GOT3 (cell line): ENCODE measurements around the gene NELL2.

ENCODE experiments used
- DNase-seq: peaks from one replicate; lab custom pipeline; 2025; ENCODE audit warnings: mixed read lengths; lab: John Stamatoyannopoulos, UW

Gene NELL2

GRCh38 chr12:44618946-44619345 is 257.2 kb downstream of the NELL2 start:
- no peak for DNase-seq

DNA sequence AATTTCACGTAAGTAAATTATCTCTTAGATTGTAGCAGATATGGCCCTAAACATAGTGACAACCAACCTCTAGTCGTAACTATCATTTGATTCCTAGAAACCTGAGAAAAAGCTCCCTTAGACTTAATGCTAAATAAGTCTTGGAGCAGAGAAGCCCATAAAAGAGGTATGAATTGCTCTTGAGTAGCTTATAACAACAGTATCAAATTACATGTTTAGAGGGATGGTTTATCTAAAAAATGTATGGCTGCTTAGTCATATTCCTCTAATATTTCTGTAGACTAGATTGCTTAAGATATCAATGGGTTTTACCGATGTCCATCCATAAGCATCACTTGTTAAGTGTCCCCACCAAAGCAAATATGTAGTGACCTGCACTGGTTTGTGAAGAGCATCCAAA is 259.7 kb downstream of the NELL2 start:
- DNase-seq: no peak

DNA sequence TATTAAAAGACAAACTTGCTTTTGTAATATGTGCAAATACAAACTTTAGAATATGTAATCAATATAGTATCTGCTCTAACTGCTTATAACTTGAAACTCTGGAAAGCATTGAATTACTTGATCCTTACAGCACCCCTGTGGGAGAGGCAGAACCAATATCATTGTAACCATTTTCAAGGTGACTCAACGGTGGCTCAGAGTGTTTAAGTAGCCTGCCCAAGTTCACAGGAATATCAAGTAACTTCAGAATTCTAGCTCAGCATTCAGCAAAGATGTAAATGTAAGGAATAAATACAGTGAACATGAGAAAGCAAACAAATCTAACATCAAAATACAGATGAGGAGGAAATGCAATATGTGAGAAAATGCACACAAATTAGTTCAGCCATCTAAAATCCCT is 264.6 kb downstream of the NELL2 start:
- no peak for DNase-seq

- DNase-seq: no peak
Observed at GRCh38 chr12:44603701-44604100, 272.4 kb downstream of the NELL2 start.

DNA sequence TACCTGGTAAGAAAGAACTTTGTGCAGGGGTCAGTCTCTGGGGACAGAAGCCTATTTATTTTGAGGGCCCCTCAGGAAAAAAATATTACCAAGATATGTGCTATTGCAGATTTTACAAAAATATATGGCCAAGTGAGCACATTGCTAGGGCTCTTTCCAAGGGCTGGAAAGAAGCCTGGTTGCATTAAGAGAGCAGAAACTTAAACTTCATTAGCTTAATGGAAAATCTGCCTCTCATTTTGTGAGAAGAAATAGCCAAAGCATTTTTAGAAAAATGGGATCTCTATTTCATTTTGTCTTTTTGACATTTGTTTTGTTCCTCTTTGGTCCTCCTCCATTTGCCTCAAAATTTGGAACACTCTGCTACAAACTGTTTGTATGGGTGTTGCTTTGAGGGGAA is 283.5 kb downstream of the NELL2 start:
- DNase-seq: no peak

GRCh38 chr12:44589697-44590096 is 286.4 kb downstream of the NELL2 start:
- DNase-seq: no peak

GRCh38 chr12:44588651-44589050 is 287.5 kb downstream of the NELL2 start:
- no peak for DNase-seq

DNA sequence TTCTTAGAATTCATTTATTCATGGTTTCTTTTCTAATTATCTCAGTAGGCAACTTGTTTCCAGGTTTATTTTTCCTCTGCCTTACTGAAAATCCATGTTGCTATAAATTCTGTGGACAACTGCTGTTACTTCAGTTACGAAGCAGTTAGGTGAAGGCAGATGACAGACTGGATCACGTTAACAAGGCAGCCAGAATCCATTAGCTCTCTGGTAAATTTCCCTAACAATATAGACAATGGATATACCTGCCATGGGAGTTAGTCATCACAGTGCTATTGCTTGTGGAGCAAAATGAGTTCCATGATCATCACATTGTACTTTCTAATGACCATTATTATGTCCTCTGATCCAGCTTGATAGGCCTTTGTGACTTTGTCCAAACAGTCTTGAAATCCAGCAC is 291.5 kb downstream of the NELL2 start:
- DNase-seq: no peak

DNA sequence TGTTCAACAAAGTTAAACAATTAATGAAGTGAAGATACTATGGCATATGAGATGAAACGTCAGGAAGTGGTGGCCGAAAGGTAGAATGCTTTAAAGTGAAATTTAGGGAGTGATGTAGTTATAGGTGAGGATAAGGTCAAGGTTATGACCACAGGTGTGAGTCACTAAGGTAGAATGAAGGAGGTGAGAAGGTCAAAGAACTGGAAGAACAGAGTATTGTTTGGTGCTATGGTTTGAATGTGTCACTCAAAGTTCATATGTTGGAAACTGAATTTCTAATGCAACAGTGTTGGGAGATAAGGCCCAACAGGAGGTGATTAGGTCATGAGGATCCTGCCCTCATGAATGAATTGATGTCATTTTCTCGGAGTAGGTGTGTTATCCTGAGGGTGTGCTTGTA is 293.6 kb downstream of the NELL2 start:
- DNase-seq: no peak

DNA sequence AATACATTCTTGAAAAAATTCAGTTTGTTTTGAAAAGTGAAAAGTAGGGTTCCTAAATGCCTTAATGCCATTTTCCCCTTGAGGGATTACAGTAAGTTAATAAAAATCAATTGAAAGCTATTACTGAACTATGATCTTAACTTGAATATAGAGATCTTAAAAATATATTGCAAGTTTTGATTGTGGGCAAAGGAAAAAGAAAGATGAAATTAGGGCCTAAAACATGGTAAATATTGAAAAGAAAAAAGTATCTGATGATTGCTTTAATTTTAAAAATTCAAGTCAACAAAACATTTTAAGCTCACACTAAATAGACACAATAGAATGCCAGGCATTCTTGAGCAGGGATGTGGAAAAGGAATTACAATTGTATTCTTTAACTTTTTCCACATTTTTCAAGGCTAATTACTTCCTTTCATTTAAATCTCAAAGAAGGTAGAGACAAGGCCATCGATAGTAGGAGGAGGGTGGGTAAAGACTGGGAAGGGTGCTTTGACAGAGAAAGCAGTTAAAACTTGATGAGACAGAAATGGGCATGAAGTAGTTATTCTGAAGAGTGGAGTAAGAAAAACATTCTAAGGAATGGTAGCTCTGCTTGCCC is 294.4 kb downstream of the NELL2 start:
- no peak for DNase-seq

- DNase-seq: no peak
Observed at GRCh38 chr12:44574586-44574985, 301.5 kb downstream of the NELL2 start.

- no peak for DNase-seq
Observed at GRCh38 chr12:44573723-44574122, 302.4 kb downstream of the NELL2 start.

DNA sequence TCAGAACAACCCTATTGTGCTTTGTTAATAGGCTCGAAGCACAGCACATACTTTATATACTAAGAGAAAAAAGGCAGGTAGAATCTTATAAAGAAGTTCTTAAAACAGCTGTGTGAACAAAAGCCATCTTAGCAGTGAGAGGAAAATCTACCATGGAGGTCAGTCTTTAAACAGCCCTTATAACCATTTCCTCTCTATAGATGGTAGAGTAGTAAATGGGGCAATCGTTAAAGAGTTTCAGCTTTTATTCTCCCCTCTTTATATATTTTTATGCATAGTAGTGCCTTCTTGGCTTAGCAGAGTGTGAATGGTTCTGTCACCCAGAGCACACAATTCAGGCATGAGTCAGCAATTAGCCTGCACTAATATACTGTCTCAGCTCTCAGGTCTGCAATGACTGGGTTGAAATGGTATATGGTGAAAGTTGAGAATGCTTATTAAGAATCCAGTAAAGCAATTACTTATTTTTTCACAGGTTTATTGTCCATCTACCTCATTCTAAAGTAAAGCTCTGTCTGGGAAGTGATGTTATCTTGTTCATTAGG is 305.0 kb downstream of the NELL2 start:
- no peak for DNase-seq

DNA sequence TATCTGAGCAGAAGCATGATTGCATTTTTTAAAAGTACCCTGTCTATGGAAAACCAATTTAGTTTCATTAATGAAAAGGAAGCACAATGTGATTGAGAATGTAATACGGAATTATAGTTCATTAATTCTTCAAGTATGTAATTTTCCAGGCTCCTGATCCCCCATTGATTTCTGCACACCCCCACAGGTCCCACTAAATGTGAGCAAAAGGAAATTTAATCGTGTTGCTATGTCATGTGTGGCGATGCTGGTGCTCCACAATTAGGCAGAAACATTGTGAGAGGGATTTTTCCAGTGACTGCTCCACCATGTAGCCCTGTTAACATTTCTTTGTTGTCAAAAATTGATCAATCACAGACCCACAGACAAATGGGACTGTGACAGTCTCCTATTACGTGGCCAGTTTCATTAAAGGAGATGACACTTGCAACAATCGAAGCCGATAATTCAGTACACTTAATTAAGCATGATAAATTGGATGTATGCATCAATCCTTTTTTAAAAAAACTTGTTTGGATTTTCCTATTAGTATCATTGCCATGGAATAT is 306.0 kb downstream of the NELL2 start:
- DNase-seq: no peak

DNA sequence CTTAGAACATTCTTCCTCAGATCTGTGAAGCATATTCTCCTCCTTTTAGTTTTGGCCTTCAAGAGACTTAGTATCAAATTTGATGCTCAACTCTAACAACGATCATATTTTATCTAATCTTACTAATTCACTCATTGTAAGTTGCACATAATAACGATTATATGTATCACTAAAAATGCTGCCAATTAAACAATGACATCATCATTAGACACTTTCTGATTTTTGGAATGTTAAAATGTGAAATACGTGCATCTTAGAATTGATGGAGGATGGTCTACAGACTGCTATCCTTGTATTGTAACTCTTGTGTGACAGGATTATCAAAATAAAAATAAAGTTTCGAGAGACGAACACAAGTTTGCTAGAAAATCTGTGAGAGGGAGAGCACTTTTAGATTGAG is 311.0 kb downstream of the NELL2 start:
- DNase-seq: no peak

DNA sequence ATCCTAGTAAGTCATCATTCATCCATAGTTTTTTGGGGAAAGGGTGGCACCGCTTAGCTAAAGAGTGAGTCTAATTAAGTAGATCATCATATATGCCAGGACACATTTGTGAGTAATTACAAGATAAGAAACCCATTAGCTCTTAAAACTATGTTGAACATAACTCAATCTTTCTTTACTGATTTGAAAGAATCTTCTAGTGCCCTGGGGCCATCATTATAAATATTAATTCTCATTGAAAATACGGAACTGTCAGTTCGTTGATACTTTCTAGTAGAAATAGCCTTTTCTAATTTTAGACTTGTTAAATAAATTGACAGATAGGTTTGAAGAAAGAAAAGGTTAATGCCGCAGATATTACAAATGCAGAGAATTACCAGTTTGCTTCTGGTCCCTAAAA is 312.6 kb downstream of the NELL2 start:
- no peak for DNase-seq

DNA sequence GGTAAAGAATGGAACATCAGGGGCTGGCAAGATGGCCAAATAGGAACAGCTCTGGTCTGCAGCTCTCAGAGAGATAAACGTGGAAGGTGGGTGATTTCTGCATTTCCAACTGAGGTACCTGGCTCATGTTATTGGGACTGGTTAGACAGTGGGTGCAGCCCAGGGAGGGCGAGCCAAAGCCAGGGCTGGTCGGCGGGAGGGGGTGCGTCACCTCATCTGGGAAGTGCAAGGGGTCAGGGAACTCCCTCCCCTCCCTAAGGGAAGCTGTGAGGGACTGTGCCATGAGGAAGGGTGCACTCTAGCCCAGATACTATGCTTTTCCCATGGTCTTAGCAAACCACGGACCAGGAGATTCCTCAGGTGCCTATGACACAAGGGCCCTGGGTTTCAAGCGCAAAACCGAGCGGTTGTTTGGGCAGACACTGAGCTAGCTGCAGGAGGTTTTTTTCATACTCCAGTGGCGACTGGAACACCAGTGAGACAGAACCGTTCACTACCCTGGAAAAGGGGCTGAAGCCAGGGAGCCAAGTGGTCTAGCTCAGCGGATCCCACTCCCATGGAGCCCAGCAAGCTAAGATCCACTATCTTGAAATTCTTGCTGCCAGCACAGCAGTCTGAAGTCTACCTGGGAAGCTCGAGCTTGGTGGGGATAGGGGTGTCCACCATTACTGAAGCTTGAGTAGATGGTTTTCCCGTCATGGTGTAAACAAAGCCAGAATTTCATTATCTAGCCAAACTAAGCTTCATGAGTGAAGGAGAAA is 317.6 kb downstream of the NELL2 start:
- no peak for DNase-seq

GRCh38 chr12:44555454-44555853 is 320.7 kb downstream of the NELL2 start:
- DNase-seq: no peak

DNA sequence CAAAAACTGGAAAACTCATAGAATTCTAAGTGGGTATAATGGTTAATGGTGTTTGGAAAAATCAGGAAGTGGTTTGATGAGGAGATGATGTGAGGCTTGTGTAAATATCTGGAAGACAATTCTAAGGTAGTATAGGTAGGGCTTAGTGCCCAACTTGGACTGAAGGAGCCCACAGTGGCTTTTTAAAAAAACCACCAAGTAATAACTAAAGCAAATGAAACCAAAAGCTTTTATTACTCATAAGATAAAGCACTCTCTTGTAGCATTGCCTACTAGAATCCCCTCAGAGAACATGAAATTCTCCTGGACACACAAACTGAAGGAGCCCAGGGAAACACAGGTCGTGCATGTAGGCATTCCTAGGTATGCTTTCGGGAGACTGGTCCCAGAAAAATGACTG is 324.5 kb downstream of the NELL2 start:
- no peak for DNase-seq

DNA sequence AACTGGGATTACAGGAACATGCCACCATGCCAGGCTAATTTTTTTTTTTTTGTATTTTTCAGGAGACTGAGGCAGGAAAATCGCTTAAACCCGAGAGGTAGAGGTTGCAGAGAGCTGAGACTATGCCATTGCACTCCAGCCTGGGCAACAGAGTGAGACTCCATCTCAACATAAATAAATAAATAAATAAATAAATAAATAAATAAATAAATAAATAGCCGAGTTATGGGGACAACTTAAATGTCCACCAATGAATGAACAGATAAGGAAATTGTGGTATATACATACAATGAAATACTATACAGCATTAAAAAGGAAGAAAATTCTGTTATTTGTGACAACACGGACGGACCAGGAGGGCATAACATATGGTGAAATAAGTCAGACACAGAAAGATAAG is 325.7 kb downstream of the NELL2 start:
- DNase-seq: no peak

DNA sequence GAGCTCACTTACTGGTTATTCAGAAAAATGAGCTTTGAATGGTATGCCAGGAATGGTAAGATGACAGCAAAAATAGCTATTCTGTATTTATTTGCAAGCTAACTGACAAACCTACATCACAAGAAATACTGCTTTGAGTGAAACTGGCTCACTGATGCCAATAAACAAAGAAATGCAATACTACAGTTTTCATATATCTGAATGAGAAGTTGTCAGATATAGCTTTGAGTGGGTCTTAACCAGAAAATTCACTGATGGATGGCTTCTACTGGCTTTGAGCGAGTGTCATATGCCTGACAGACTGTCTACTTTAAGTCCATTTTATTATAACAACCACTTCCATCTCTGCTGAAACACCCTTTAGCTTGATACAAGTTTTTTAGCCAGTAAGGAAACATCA is 330.1 kb downstream of the NELL2 start:
- DNase-seq: no peak

- DNase-seq: no peak
Observed at GRCh38 chr12:44544018-44544417, 332.1 kb downstream of the NELL2 start.

DNA sequence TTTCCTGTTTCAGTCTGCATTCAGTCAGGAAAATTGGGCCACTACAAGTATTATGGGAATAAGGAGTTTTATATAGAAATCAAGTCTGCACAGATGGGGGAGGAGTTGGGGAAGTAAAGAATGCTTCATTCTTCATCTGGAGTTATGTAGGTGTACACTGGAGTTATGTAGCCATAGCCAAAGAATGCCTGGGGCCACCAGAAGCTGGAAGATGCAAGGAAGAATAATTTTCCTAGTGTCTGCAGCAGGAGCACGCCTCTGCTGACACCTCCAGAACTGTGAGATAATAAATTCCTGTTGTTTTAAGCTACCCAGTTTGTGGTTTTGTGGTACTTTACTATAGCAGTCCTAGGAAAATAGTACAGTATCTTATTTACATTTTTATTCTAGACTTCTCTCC is 333.4 kb downstream of the NELL2 start:
- no peak for DNase-seq
